NCI-H748 (cell line): Measurements from ENCODE around the gene FNDC10.
"Not testable (repeated sequence)": the region's sequence is repeated elsewhere in the genome, so short reads cannot be mapped to it uniquely, and the experiment has no call there.

ENCODE experiments used
- DNase-seq: peaks from one replicate; lab custom pipeline; 2025; ENCODE audit not compliant: unreplicated experiment; lab: John Stamatoyannopoulos, UW

The FNDC10 gene

DNA sequence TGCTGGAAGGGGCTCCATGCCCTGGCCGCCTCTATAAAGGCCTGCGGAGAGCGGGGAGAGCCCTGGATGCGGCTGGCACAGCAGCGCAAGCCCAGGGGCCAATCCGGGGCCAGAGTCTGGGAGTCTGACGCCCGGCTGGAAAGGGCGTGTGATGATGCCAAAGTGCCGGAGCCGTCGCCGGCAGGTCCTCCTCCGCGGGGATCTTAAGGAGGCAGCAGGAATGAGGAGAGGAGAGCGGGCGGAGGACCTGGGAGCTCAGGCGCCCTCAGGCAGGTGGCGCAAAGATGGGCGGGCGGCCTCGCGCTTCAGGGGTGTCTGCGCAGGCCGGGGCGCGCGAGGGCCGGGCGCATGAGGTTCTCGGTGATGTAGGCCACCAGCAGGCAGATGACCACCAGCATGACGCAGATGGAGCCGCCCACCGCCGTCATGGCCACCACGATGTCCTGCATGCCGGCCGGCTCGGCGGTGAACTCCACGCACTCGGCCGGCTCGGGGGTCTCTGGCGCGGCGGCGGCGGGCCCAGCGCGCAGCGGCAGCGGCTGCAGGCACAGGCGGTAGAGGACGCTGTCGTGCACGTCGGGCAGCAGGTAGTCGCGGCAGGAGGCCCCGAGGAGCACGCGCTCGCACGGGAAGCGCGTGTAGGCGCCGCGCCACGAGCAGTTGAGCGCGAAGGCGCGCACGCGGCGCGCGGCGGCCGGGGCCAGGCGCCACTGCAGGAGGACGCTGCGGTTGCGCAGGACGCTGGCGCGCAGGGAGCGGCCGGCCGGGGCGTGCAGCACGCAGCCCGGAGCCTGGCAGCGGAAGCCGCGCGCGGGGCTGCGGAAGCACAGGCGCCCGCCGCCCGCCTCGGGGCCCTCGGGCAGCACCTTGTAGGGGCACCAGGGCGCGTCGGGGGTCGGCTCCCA lies 653 bp downstream of the FNDC10 start:
- DNase-seq = peak; percentile 55

DNA sequence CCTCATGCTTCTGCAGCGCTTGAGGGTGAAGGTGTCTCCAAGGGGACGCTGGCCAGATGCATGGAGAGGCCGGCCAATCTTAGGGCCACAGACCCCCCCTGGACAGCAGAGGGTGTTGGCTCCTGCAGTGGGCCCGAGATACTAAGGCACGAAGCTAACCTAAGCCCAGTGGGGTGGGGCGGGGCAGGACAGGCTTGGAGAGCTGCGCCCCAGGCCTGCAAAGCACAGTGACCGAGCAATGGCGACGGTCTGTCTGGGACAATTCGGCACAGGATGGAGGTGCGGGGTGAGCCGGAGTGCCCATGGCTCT lies 1.3 kb downstream of the FNDC10 start:
- no peak for DNase-seq

DNA sequence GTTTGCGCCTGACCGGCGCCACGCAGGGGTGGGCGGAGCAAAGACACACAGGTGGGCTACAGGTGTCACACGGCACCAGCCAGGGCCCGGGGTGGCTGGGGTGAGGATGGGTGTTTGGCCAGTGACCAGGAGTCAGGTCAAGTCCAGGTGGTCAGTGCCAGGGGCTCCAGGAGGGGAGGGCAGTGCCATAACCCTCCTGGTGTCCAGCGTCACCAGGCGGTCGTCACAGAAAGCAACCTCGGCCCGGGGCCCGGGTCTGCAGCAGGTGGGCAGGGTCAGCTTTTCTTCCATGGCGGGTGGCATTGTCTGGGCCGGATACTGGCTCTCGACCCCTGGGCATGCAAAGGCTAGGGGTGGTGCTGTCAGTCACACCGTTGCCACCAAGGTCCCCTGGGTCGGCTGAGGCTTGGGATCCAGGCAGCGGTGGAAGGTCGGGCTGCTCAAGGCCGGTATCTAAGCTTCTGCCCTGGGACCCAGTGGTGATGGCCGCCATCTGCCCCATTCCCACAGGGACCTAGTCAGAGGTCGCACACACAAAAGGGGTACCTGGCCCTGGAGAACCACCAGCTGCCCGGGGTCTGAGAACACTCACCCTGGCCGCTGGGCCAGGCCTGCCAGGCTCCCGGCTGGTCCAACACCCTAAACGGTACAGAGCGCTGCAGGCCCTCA lies 1.8 kb downstream of the FNDC10 start:
- no peak for DNase-seq

DNA sequence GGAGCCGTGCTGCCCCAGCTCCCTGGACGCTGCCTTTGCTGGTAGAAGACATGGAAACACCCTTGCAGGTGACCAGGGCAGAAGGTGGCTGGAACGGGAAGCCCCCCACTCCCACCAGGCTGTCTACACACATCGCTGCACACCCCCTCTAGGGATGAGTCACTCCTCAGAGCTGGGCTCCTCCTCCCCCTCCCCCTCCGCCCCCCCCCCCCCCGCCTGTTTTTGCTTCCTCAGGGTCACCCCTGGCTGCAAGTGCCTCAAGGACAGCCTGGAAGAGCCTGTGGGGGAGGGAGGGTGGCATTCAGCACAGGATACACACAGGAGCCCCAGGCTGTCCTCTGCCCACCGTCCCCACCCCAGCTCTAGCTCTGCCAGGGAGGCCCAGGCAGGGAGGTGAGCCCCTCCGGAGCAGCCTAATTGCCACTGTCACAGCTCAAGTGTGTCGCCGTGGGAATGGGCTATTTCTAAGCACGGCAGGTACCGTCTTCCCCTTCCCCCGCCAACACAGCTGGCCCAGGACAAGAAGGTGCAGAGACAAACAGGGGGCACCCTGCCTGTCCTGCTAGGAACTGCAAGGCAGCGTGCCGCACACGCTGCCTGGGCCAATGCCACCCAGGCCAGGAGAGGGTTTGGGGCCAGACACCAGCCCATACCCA lies 2.5 kb downstream of the FNDC10 start:
- no peak for DNase-seq

DNA sequence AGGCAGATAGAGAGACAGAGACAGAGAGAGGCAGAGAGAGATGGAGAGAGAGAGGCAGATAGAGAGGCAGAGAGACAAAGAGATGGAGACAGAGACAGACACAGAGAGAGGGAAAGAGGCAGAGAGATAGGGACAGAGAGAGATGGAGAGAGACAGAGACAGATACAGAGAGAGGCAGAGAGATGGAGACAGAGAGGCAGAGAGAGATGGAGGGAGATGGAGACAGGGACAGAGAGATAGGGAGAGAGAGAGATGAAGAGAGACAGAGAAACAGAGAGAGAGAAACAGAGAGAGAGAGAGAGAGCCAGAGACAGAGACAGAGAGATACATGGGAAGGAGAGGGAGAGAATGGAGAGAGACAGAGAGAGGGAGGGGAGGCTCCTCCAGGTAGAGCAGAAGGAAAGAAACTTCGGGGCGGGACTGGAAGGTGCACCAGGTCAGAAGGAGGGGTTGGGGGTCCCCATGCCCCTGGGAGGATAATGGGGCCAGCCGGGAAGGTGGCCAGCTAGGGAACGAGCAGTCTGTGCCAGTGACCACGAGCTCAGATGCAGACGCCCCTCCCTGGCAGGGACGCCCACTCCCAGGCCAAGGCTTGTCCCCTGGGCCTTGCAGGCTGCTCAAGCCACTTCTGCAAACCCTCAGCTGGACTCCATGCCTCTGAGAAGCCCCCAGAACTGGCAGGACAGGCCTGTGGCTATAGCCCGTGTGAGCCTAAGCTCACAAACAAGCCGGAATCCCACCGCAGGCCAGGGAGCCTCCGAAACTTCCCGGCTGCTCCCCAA lies 3.3 kb downstream of the FNDC10 start:
- no peak for DNase-seq

DNA sequence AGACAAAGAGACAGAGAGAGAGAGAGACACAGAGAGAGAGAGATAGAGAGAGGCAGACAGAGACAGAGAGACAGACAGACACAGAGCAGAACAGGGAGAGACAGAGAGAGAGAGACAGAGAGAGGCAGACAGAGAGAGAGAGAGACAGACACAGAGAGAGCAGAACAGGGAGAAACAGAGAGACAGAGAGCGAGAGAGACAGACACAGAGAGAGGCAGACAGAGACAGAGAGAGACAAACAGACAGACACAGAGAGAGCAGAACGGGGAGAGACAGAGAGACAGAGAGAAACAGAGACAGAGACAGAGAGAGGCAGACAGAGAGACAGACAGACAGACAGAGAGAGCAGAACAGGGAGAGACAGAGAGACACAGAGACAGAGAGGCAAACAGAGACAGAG lies 4.6 kb downstream of the FNDC10 start:
- not testable (repeated sequence) for DNase-seq

DNA sequence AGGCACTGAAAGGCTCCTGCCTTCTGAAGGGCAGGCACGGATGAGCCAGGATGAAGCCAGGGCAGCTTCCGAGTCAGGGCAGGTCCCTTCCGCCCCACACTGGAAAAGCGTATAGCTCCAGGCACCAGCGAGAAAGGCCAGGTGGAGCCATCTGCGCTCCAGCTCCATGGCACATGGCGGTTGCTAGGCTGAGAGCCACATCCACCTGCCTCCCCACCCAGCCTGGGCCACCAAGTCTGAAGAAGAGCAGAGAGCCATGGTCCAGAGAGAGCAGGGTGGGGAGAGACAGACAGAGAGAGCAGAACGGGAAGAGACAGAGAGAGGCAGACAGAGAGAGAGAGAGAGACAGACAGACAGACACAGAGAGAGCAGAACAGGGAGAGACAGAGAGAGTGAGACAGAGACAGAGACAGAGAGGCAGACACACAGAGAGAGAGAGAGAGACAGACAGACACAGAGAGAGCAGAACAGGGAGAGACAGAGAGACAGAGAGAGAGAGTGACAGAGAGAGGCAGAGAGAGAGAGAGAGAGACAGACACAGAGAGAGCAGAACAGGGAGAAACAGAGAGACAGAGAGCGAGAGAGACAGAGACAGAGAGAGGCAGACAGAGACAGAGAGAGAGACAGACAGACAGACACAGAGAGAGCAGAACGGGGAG lies 5.2 kb downstream of the FNDC10 start:
- peak; percentile 52 for DNase-seq

DNA sequence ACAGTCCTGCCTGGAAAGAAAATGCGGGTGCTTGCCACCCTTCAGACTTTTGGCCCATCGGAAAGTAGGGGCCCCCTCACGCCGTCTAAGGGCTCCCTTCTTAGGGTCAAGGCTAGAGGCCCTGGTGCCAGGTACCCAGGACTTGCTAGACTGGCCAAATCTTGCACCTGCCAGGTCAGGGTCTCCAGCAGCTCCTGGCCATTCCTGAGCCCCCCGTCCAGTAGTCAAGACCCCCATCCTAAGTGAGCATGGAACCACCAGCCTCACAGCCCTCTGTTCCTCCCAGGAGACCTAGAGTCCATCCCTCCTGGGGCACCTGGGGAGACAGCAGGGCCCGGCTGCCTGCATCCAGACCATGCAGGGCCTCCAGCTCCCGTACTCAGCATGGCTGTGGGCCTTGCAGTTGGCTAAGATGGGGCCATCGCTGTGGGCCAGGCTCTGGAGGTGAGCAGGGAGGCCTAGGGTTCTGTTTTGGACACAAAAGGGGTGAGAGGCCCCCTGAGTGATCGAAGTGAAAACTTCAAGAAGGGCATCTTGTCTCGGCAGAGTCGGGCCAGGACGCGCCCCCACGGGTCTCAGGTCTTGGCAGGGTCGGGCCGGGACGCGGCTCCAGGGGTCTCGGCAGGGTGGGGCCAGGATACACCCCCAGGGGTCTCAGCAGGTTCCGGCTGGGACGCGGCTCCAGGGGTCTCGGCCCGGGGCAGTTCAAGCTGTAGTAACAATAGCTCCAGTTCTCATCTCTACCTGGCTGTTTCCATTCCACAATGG lies 5.9 kb downstream of the FNDC10 start:
- no peak for DNase-seq

DNA sequence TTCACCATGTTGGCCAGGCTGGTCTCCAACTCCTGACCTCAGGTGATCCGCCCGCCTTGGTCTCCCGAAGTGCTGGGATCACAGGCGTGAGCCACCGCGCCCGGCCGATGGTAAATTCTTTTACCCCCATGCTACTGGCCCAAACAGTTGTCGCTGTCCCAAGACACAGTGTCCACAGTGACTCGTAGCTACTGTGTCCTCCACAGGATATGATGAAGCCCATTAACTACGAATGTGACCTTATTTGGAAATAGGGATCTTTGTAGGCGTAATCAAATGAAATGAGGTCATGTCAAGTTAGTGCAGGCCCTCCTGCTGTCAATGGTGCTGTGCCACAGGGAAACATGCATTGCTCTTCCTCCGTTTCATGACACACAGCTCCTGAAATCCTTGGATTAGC lies 8.5 kb downstream of the FNDC10 start:
- DNase-seq = no peak

DNA sequence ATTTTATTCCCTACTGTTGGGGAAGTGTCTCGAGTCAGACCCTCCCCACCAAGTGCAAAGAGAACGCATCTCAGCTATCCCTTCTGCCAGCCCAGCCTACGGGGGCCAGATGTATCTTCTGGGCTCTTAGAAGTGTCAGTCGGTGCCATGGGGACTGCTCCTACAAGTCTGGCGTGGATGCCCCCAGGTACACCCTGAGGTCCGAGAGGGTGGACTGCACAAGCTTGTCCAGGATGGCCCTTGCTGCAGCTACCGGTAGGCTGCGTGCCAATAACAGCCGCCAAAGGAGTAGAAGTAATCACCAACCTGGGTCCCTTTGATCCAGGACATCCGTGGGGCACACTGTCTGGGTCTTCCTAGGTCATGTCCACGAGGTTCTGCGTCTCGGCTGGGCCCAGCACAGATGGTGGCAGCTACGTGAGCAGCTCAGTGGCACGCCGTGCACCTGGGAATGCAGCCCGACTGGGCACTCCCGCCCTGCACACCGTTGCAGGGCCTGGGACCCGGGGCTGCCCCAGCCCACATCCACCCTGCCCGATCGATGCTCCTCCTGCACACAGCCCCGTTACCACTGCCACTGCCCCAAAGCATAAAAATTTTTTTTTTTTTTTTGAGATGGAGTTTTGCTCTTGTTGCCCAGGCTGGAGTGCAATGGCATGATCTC lies 16.5 kb downstream of the FNDC10 start:
- DNase-seq = no peak

DNA sequence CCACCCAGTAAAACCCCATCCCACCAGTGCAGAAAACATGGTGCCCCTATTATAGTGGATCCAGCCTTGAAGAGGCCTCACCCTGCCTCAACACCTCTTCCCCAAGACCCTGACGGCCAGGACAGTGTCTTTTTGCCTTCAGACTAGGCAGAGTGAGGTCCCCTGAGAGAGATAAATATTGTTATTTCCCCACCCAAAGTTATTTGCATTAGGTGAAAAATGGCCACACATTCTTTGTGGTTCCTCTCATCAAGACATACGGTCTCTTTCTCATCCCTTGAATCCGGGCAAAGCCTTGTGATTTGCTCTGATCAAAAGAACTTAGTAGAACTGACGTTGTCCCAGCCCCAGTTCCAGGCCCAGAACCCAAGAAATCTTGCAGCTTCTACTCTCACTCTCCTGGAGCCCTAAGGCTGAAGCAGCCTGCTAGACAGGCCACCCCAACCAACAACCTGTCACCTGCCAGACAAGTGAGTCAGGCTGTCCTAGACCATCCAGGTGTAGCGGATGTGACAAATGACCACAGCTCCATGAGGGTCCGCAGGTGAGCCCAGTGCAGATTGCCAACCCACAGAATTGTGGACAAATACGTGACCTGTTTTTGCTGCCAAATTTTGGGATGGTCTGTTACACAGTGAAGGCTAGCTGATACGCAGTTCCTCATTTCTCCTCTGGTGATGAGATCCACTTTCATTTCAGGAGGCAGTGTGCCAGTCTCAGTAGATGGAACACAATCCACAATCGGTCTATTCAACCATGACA lies 17.2 kb downstream of the FNDC10 start:
- no peak for DNase-seq

DNA sequence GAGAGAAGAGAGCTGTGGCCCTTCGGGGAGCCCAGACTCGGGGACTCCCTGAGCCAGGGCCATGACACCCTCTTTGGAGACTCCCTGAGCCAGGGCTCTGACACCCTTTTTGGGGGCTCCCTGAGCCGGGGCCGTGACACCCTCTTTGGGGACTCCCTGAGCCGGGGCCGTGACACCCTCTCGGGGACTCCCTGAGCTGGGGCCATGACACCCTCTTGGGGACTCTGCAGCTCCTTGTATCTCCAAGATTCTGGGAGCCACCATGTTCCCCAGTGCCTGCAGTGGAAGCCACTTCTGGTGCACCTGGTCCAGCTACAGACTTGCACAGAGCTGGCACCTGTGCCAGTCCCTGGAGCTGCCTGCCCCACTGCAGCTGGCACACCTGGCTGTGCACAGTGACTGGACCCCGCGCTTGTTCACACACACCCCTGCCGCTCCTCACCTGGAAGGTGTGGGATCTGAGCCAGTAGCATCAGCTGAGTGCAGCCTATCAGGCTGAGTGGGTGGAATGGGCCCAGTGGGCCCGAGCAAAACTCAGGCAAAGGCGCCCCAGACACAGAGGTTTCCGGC lies 21.5 kb downstream of the FNDC10 start:
- no peak for DNase-seq

DNA sequence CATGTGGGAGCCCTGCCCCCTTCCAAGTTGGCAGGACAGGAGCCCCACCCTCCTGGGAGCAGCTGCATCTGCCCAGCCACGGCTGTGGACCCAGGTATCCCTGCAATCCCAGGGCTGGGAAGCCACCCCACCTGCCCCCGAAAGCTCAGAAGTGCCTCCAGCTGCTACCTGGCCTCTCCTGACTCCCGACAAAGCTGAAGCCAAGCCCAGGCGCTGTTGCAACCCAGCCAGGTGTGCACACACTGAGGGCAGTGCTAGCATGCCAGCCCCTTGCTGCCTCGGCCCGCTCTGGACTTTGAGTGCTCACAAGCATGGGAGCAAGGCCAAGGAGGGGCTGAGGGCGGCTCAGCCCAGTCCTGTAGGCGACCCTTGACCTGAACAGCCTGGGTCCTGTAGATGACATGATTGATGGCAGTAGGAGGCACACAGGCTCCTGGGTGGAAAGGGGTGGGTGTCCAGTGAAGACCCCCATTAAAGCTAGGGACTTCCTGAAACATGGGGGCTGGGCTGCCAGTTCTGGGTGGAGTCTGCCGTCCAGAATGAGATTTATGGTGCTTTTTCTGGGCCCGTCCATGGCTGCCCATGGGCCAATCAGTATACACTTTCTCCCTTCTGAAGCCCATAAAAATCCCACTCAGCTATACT lies 22.4 kb downstream of the FNDC10 start:
- DNase-seq = no peak

DNA sequence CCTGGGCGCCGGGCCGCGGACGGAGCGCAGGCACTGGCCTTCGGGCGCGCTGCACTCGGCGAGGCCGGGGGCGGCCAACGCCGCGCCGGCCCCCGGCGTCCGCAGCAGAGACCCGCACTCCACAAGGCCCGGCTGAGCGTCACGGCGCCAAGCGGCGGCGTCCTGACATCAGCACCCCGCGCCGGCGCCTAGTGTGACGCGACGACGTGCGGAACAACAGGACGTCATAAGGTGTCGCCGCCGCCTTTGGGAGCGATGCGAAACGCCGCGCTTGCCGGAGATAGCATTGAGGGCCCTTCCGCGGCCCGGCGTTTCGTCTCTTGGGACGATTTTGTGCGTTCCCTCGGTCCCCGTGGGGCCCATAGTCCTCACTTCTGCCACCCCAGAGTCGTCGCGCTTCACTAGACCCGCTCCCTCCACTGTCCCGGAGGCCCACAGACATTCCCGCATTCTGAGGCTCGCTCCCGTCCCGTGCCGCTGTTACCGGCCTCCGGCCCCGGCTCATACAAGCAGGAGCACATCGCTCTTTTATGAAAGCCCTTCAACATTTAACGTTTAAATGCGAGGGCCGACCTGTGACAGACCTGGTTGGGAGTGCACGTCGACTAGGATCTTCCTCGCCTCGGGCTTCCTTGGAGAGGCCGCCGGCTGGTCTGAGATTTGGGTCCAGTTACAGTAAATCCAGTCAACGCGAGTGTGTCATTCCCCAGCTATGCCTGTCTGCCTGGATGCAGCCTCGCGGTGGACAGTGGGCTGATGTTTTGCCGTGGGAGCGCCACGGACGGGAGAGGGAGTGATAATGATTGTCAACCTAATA lies 25.0 kb downstream of the FNDC10 start, which contains the start of gene SSU72:
TSS of gene SSU72 (minus strand) at position 143 of the 817 bp plus-strand sequence. CDS start 306 bp downstream, outside the sequence.
- DNase-seq = peak; percentile 88

DNA sequence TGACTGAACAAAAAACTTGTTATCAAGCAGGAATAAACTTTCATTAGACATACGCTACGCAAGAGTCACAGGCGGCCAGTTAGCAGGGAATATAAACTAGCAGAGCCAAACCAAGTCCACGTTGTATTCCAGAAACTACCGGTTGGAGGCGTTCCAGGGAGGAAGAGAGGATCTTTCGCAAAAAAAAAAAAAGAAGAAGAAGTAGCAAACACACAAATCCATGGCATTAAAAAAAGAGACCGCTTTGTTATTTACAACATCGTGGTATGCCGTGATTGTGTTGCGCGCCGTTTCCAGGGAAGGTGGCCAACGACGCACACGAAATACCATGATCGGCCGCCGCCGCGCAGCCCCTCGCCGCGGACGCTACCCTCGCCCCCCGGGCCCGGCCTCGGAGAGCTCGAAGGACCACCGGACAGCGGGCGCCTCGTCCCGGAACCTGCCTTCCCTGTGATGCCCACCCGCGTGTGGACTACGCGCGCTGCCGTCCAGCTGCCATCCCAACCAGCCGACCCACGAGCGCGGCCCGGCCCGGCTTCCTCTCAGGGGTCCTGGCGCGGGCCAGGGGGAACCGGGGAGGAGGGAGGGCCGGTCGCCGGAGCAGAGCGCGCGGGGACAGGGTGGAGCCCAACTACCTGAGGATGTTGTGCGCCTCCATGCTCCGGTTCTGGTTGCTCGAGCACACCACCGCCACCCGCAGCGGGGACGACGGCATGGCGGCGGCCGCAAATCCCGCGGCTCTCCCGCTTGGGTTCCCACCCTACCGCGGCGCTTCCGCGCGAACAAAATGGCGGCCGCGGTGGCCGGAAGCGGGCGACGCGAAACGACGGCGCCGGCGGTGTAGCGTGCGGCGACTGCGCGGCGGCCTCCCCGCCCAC lies 25.9 kb downstream of the FNDC10 start:
- DNase-seq = peak; percentile 73

DNA sequence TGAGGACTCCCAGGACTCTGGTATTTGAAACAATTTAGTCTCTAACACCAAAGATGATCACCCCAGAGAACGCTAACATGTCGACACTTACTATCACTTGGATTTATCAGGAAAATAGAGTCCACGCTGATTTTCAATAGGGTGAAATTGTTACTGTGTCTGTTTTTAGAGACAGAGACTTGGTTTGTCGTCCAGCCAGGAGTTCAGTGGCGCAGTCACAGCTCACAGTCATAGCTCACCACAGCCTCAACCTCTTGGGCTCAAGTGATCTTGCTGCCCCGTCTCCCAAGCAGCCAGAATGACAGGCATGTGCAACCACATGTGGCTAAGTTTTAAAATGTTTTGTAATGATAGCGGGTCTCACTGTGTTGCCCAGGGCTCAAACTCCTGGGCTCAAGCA lies 30.6 kb downstream of the FNDC10 start:
- DNase-seq = no peak
